Measurements from ENCODE around the gene CCL27.
"Not testable (repeated sequence)": the region's sequence is repeated elsewhere in the genome, so short reads cannot be mapped to it uniquely, and the experiment has no call there.

CCL27 gene

DNA sequence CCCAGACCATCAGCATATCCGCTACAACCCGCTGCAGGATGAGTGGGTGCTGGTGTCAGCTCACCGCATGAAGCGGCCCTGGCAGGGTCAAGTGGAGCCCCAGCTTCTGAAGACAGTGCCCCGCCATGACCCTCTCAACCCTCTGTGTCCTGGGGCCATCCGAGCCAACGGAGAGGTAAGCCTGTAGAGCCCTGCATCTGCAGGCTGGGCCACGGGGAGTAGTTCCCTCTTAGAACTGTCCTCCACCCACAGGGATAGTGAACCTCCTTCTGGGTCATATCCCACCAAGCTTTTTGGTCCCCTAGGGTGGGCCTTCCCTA, 15.4 kb downstream of the CCL27 start:
- Histone ChIP-seq H3K36me3 (ENCODE audit: control insufficient read depth in 1 of 2, insufficient read depth in 2 of 2, low read length in 2 of 2) (peaks cover 15% of the 10 kb centered on the region in 2 donors), H3K4me3 (ENCODE audit: low read depth in 1 of 2, low read length in 2 of 2) (peak overlapping the region; percentile 83 to 87), H3K27ac (ENCODE audit: low read length) (peak overlapping the region; percentile 76), H3K27me3 (ENCODE audit: low read depth, low read length) (no peaks in the 10 kb centered on the region), H3K9me3 (ENCODE audit: control insufficient read depth in 1 of 2, low read length in 2 of 2) (no peaks in the 10 kb centered on the region), H3K4me1 (ENCODE audit: control insufficient read depth in 1 of 2, insufficient read depth in 2 of 2, low read length in 2 of 2) (peaks cover 15 to 41% of the 10 kb centered on the region in 2 donors)

DNA sequence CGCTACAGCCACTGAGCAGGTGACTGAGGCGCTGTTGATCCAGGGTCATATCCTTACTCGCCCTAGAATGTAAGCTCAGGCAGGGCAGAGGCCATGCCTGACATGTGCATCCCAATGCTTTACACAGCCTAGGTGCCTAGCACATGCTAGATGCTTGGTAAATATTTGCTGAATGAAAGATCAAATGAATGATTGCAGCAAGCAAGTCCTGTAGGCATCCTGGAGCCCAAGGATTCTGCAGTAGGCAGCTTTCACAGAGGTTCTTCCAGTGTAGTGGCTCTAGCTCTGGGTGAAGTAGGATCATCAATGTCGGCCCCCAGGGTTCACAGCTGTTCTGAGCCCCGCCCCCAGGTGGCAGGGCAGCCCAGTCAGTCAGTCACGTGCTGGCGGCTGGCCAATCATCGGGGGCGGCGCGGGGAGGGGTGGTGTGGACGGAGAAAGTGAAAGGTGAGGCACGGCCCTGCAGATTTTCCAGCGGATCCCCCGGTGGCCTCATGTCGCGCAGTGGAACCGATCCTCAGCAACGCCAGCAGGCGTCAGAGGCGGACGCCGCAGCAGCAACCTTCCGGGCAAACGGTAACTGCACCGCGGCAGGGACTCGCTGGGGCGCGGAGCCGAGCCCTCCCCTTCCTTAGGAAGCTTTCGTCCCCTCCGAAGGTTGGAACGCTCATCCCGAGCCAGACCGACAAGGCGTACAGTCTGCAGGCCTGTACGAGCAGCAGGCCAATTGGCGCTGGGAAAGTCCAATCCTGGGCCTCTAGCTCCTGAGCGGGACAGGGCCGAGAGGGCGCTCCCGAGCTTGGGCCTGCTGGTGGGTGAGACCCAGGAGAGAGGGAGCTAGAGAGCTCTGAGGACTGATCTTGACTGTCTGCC, 16.0 kb downstream of the CCL27 start, which contains the start of gene GALT:
Gene GALT, plus strand, starts transcription at position 465 of the 873 bp plus-strand sequence. Its CDS starts 30 bp downstream, at position 495.
- H3K27me3 ChIP-seq (ENCODE audit: low read depth, low read length) = no peaks in the 10 kb centered on the region
- H3K36me3 ChIP-seq (ENCODE audit: control insufficient read depth in 1 of 2, insufficient read depth in 2 of 2, low read length in 2 of 2) = peaks cover 15% of the 10 kb centered on the region in 2 donors
- H3K9me3 ChIP-seq (ENCODE audit: control insufficient read depth in 1 of 2, low read length in 2 of 2) = no peaks in the 10 kb centered on the region
- H3K4me1 ChIP-seq (ENCODE audit: control insufficient read depth in 1 of 2, insufficient read depth in 2 of 2, low read length in 2 of 2) = peaks cover 12 to 35% of the 10 kb centered on the region in 2 donors
- H3K27ac ChIP-seq (ENCODE audit: low read length) = peak within 1 kb of the TSS; percentile 76
- H3K4me3 ChIP-seq (ENCODE audit: low read depth in 1 of 2, low read length in 2 of 2) = peak within 1 kb of the TSS; percentile 83 to 87

- Histone ChIP-seq H3K27me3 (ENCODE audit: low read depth, low read length) (no peaks in the 10 kb centered on the region), H3K9me3 (ENCODE audit: control insufficient read depth in 1 of 2, low read length in 2 of 2) (no peaks in the 10 kb centered on the region), H3K4me3 (ENCODE audit: low read depth in 1 of 2, low read length in 2 of 2) (no peak overlapping the region), H3K36me3 (ENCODE audit: control insufficient read depth in 1 of 2, insufficient read depth in 2 of 2, low read length in 2 of 2) (peaks cover 13 to 15% of the 10 kb centered on the region in 2 donors), H3K27ac (ENCODE audit: low read length) (no peak overlapping the region), H3K4me1 (ENCODE audit: control insufficient read depth in 1 of 2, insufficient read depth in 2 of 2, low read length in 2 of 2) (peaks cover 5 to 27% of the 10 kb centered on the region in 2 donors)
Measured at GRCh38 chr9:34644766-34645314, 17.6 kb downstream of the CCL27 start.

GRCh38 chr9:34642679-34643078, 19.8 kb downstream of the CCL27 start:
- no peaks in the 10 kb centered on the region for H3K36me3 ChIP-seq (ENCODE audit: control insufficient read depth in 1 of 2, insufficient read depth in 2 of 2, low read length in 2 of 2)
- peaks cover 5 to 19% of the 10 kb centered on the region in 2 donors for H3K4me1 ChIP-seq (ENCODE audit: control insufficient read depth in 1 of 2, insufficient read depth in 2 of 2, low read length in 2 of 2)
- no peak overlapping the region for H3K27ac ChIP-seq (ENCODE audit: low read length)
- H3K27me3 ChIP-seq (ENCODE audit: low read depth, low read length) = no peaks in the 10 kb centered on the region
- H3K9me3 ChIP-seq (ENCODE audit: control insufficient read depth in 1 of 2, low read length in 2 of 2) = no peaks in the 10 kb centered on the region
- no peak overlapping the region for H3K4me3 ChIP-seq (ENCODE audit: low read depth in 1 of 2, low read length in 2 of 2)

DNA sequence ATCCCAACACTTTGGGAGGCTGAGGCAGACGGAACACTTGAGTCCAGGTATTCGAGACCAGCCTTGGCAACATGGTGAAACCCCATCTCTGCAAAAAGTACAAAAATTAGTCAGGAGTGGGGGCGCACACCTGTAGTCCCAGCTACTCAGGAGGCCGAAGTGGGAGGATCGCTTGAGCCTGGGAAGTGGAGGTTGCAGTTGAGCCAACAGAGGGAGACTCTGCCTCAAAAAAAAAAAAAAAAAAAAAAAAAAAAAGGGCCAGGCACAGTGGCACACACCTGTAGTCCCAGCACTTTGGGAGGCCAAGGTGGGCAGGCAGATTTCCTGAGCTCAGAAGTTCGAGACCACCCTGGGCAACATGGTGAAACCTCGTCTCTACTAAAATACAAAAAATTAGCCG, 23.1 kb downstream of the CCL27 start:
- H3K4me1 ChIP-seq (ENCODE audit: control insufficient read depth in 1 of 2, insufficient read depth in 2 of 2, low read length in 2 of 2) = peaks cover 5 to 22% of the 10 kb centered on the region in 2 donors
- not testable (repeated sequence) for H3K9me3 ChIP-seq (ENCODE audit: control insufficient read depth in 1 of 2, low read length in 2 of 2); H3K27me3 ChIP-seq (ENCODE audit: low read depth, low read length); H3K27ac ChIP-seq (ENCODE audit: low read length); H3K4me3 ChIP-seq (ENCODE audit: low read depth in 1 of 2, low read length in 2 of 2); H3K36me3 ChIP-seq (ENCODE audit: control insufficient read depth in 1 of 2, insufficient read depth in 2 of 2, low read length in 2 of 2)

GRCh38 chr9:34638138-34638445, 24.4 kb downstream of the CCL27 start:
- Histone ChIP-seq H3K36me3 (ENCODE audit: control insufficient read depth in 1 of 2, insufficient read depth in 2 of 2, low read length in 2 of 2) (peaks cover 6 to 10% of the 10 kb centered on the region in 2 donors), H3K4me1 (ENCODE audit: control insufficient read depth in 1 of 2, insufficient read depth in 2 of 2, low read length in 2 of 2) (peaks cover 5 to 22% of the 10 kb centered on the region in 2 donors), H3K4me3 (ENCODE audit: low read depth in 1 of 2, low read length in 2 of 2) (peak overlapping the region; percentile 63 to 90), H3K27me3 (ENCODE audit: low read depth, low read length) (no peaks in the 10 kb centered on the region), H3K27ac (ENCODE audit: low read length) (peak overlapping the region; percentile 78), H3K9me3 (ENCODE audit: control insufficient read depth in 1 of 2, low read length in 2 of 2) (no peaks in the 10 kb centered on the region)

- peak within 1 kb of the TSS; percentile 63 to 90 for H3K4me3 ChIP-seq (ENCODE audit: low read depth in 1 of 2, low read length in 2 of 2)
- no peaks in the 10 kb centered on the region for H3K27me3 ChIP-seq (ENCODE audit: low read depth, low read length)
- H3K36me3 ChIP-seq (ENCODE audit: control insufficient read depth in 1 of 2, insufficient read depth in 2 of 2, low read length in 2 of 2) = peaks cover 6 to 10% of the 10 kb centered on the region in 2 donors
- peak within 1 kb of the TSS; percentile 78 for H3K27ac ChIP-seq (ENCODE audit: low read length)
- no peaks in the 10 kb centered on the region for H3K9me3 ChIP-seq (ENCODE audit: control insufficient read depth in 1 of 2, low read length in 2 of 2)
- H3K4me1 ChIP-seq (ENCODE audit: control insufficient read depth in 1 of 2, insufficient read depth in 2 of 2, low read length in 2 of 2) = peaks cover 5 to 22% of the 10 kb centered on the region in 2 donors
Measured at GRCh38 chr9:34637356-34638137, 24.9 kb downstream of the CCL27 start, which contains the start of gene SIGMAR1. TSS of gene SIGMAR1 (minus strand) at chr9:34637787. CDS start at chr9:34637697, 90 bp downstream.

GRCh38 chr9:34636791-34637355, 25.6 kb downstream of the CCL27 start:
- peak overlapping the region; percentile 63 to 90 for H3K4me3 ChIP-seq (ENCODE audit: low read depth in 1 of 2, low read length in 2 of 2)
- H3K36me3 ChIP-seq (ENCODE audit: control insufficient read depth in 1 of 2, insufficient read depth in 2 of 2, low read length in 2 of 2) = peaks cover 6 to 10% of the 10 kb centered on the region in 2 donors
- no peaks in the 10 kb centered on the region for H3K27me3 ChIP-seq (ENCODE audit: low read depth, low read length)
- no peaks in the 10 kb centered on the region for H3K9me3 ChIP-seq (ENCODE audit: control insufficient read depth in 1 of 2, low read length in 2 of 2)
- peak overlapping the region; percentile 78 for H3K27ac ChIP-seq (ENCODE audit: low read length)
- H3K4me1 ChIP-seq (ENCODE audit: control insufficient read depth in 1 of 2, insufficient read depth in 2 of 2, low read length in 2 of 2) = peaks cover 5 to 22% of the 10 kb centered on the region in 2 donors

DNA sequence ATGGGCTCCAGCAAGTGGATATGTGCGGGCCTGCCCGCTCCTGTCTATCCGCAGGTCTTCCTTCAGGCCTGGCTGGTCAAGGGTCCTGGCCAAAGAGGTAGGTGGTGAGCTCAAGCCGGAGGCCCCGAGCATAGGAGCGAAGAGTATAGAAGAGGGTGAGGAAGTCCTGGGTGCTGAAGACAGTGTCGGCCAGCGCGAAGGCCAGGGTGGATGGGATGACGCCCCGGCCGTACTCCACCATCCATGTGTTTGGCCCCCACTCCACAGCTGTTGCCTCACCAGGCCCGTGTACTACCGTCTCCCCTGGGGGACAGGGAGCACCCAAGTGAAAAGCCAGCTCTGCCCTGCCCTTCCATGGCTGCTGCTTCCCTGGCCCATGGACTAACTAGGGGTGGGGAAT, 26.9 kb downstream of the CCL27 start:
- no peaks in the 10 kb centered on the region for H3K27me3 ChIP-seq (ENCODE audit: low read depth, low read length)
- no peaks in the 10 kb centered on the region for H3K9me3 ChIP-seq (ENCODE audit: control insufficient read depth in 1 of 2, low read length in 2 of 2)
- no peak overlapping the region for H3K4me3 ChIP-seq (ENCODE audit: low read depth in 1 of 2, low read length in 2 of 2)
- H3K36me3 ChIP-seq (ENCODE audit: control insufficient read depth in 1 of 2, insufficient read depth in 2 of 2, low read length in 2 of 2) = peaks cover 6 to 10% of the 10 kb centered on the region in 2 donors
- peaks cover 5 to 22% of the 10 kb centered on the region in 2 donors for H3K4me1 ChIP-seq (ENCODE audit: control insufficient read depth in 1 of 2, insufficient read depth in 2 of 2, low read length in 2 of 2)
- H3K27ac ChIP-seq (ENCODE audit: low read length) = no peak overlapping the region

- Histone ChIP-seq H3K4me3 (ENCODE audit: low read depth in 1 of 2, low read length in 2 of 2) (no peak overlapping the region), H3K27ac (ENCODE audit: low read length) (no peak overlapping the region)
Measured at GRCh38 chr9:34634551-34635248, 27.8 kb downstream of the CCL27 start.

More at GRCh38 chr9:34634551-34635248, 27.8 kb downstream of the CCL27 start:
- Histone ChIP-seq H3K27me3 (ENCODE audit: low read depth, low read length) (peaks cover under 1% of the 10 kb centered on the region), H3K36me3 (ENCODE audit: control insufficient read depth in 1 of 2, insufficient read depth in 2 of 2, low read length in 2 of 2) (peaks cover 6 to 10% of the 10 kb centered on the region in 2 donors), H3K9me3 (ENCODE audit: control insufficient read depth in 1 of 2, low read length in 2 of 2) (no peaks in the 10 kb centered on the region), H3K4me1 (ENCODE audit: control insufficient read depth in 1 of 2, insufficient read depth in 2 of 2, low read length in 2 of 2) (peaks cover 5 to 22% of the 10 kb centered on the region in 2 donors)
